ENCODE results near the gene SYNPO. TPM values are rescaled to one million over a fixed set of nuclear protein-coding genes. Genes with fewer than 3 reads are reported as not detected.

Gene SYNPO
- polyA plus RNA-seq, 1 of the 3 experiments (the other 2 are of a cell fraction) = 5.1 TPM

DNA sequence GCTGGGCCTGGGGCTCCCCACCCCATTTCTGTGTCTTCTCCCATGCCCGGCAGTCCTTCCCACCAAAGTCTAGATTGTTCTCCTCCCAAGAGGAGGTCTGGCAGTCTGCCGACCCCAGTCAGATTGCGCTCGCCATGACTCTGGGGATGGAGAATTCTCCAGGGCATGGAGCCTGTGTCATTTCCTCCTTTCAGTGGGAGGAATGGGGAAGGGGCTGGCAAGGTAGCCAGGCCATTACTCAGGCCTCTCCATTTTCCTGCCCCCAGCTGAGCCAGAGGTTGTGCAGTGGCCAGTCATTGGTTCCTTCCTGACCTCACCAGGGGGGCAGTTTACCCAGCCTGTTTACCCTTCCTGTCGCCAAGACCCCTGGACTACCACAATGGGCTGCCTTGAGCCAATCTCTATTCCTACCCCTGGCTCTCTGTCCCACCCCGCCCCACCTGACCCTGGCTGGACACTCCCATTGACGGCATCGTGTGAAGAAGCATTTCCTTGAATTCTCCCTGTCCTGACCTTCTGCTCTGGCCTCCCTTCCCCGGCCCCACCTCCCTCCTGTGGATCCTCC is 628 bp downstream of the SYNPO start (continued):
- TF ChIP-seq, protein P1, sequence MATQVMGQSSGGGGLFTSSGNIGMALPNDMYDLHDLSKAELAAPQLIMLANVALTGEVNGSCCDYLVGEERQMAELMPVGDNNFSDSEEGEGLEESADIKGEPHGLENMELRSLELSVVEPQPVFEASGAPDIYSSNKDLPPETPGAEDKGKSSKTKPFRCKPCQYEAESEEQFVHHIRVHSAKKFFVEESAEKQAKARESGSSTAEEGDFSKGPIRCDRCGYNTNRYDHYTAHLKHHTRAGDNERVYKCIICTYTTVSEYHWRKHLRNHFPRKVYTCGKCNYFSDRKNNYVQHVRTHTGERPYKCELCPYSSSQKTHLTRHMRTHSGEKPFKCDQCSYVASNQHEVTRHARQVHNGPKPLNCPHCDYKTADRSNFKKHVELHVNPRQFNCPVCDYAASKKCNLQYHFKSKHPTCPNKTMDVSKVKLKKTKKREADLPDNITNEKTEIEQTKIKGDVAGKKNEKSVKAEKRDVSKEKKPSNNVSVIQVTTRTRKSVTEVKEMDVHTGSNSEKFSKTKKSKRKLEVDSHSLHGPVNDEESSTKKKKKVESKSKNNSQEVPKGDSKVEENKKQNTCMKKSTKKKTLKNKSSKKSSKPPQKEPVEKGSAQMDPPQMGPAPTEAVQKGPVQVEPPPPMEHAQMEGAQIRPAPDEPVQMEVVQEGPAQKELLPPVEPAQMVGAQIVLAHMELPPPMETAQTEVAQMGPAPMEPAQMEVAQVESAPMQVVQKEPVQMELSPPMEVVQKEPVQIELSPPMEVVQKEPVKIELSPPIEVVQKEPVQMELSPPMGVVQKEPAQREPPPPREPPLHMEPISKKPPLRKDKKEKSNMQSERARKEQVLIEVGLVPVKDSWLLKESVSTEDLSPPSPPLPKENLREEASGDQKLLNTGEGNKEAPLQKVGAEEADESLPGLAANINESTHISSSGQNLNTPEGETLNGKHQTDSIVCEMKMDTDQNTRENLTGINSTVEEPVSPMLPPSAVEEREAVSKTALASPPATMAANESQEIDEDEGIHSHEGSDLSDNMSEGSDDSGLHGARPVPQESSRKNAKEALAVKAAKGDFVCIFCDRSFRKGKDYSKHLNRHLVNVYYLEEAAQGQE (IDR thresholded peaks at IDR 0.05; ENCODE audit: low read depth, low read length) = no peak
- TF ChIP-seq RXRA (IDR thresholded peaks at IDR 0.05; ENCODE audit: borderline replicate concordance, low read depth) (no peak), POLR2AphosphoS5 (IDR thresholded peaks at IDR 0.05; ENCODE audit: low read depth, low read length) (no peak), ELF1 (IDR thresholded peaks at IDR 0.05) (peak; percentile 58), RAD21 (IDR thresholded peaks at IDR 0.05; ENCODE audit: low read length) (no peak), FOSL2 (IDR thresholded peaks at IDR 0.05; ENCODE audit: borderline replicate concordance, low read depth) (peak; percentile 42), SMC3 (IDR thresholded peaks at IDR 0.05; ENCODE audit: low read depth, low read length) (no peak)
- TF ChIP-seq, protein P2, sequence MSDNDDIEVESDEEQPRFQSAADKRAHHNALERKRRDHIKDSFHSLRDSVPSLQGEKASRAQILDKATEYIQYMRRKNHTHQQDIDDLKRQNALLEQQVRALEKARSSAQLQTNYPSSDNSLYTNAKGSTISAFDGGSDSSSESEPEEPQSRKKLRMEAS (IDR thresholded peaks at IDR 0.05; ENCODE audit: low read depth) = no peak; the same call in 1 of the 2 replicates

DNA sequence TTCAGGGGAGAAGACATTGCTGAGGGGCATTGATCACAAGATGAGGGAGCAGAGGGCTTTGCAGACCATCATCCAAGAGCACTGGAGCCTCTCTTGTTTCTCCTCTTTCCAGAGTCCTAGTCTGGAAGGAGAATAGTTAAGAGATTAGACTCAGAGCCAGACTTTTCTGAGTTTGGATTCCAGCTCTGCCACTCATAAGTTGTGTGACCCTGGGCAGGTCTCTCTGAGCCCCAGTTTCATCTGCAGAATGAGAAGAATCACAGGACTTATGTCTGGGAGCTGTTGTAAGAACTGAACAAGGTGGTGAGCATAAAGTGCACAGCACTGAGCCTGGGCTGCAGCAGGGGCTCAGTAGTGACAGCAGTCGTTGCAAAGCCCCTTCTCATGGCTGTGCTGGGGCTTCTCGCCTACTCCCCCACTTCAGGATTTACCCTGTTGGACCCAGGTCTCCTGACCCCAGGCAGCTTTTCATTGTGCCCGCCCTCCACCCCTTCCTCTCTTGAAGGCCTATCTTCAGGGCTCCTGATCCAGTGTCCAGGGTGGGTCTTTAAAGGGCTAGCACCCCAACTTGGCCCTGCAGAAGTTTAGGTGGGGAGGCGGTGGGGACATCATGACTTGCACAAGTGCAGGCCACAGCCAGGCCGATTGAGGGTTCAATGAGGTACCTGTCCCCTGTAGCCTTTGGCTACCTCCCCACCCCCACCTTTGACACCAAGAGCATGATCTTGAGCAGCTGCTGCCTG is 1.5 kb downstream of the SYNPO start:
- H3K79me2 ChIP-seq (ENCODE audit: insufficient read depth) = peaks cover 47% of the 10 kb centered on the region
- CTCF ChIA-PET = interaction anchor here (0.8 to 2.4 kb wide), 5 partner anchors 10 to 81 kb away, joined by 3 to 9 read pairs (median 3); no protein-coding TSS in a partner anchor
- H4K20me1 ChIP-seq (ENCODE audit: insufficient read depth) = no peaks in the 10 kb centered on the region; the same call in 1 of the 2 replicates
- peak overlapping the region; percentile 74 for H3K9ac ChIP-seq
- peak overlapping the region; percentile 45 to 57; a peak in 3 of 4 replicates for H3K4me3 ChIP-seq (ENCODE audit: low read depth in 2 of 2, low read length in 1 of 2)
- H3K4me1 ChIP-seq (ENCODE audit: control insufficient read depth in 1 of 2, insufficient read depth in 2 of 2, low read depth in 1 of 2, low read length in 1 of 2) = peaks cover 70 to 82% of the 10 kb centered on the region in 2 experiments
- no peaks in the 10 kb centered on the region for H3K9me2 ChIP-seq
- peak overlapping the region; percentile 66 for H3K4me2 ChIP-seq
- H3K9me3 ChIP-seq = no peaks in the 10 kb centered on the region
- 88% methylated on average over 3 of the region's 5 CpGs for WGBS (ENCODE audit: low lambda C conversion rate)
- peak overlapping the region; percentile 92 to 94 for H3K27ac ChIP-seq (ENCODE audit: low read depth in 2 of 2, low read length in 1 of 2)
- no peak for TF ChIP-seq TEAD4 (IDR thresholded peaks at IDR 0.05; ENCODE audit: borderline replicate concordance, insufficient read depth)
- TF ChIP-seq EP300 (IDR thresholded peaks at IDR 0.05; ENCODE audit: borderline replicate concordance in 1 of 2, low read depth in 1 of 2, low read length in 1 of 2) = no peak
- TF ChIP-seq, protein P3, sequence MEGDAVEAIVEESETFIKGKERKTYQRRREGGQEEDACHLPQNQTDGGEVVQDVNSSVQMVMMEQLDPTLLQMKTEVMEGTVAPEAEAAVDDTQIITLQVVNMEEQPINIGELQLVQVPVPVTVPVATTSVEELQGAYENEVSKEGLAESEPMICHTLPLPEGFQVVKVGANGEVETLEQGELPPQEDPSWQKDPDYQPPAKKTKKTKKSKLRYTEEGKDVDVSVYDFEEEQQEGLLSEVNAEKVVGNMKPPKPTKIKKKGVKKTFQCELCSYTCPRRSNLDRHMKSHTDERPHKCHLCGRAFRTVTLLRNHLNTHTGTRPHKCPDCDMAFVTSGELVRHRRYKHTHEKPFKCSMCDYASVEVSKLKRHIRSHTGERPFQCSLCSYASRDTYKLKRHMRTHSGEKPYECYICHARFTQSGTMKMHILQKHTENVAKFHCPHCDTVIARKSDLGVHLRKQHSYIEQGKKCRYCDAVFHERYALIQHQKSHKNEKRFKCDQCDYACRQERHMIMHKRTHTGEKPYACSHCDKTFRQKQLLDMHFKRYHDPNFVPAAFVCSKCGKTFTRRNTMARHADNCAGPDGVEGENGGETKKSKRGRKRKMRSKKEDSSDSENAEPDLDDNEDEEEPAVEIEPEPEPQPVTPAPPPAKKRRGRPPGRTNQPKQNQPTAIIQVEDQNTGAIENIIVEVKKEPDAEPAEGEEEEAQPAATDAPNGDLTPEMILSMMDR (IDR thresholded peaks at IDR 0.05) = no peak
- no peak for TF ChIP-seq GATA2 (CRISPR knock-in tag; IDR thresholded peaks at IDR 0.05)
- TF ChIP-seq TAF1 (IDR thresholded peaks at IDR 0.05; ENCODE audit: borderline replicate concordance, low read depth, low read length) = no peak
- no peak for TF ChIP-seq GABPA (IDR thresholded peaks at IDR 0.05; ENCODE audit: low read depth)
- DNase-seq = no peak
- no peak overlapping the region for H2AFZ ChIP-seq (ENCODE audit: low read depth)
- H3K27me3 ChIP-seq (ENCODE audit: insufficient read depth) = no peaks in the 10 kb centered on the region
- H3K36me3 ChIP-seq (replicated peaks in 1 of 2; ENCODE audit: control insufficient read depth in 1 of 2, insufficient read depth in 2 of 2, low read length in 1 of 2) = no peaks in the 10 kb centered on the region
- peaks cover 55% of the 10 kb centered on the region for H3F3A ChIP-seq (replicated peaks; ENCODE audit: insufficient read depth)
- POLR2A ChIA-PET = interaction anchor here (0.8 to 1.1 kb wide), 3 partner anchors 10 to 192 kb away, joined by 3 read pairs; no protein-coding TSS in a partner anchor

All from SK-N-SH (cell line).